HG03457 (cell line): ENCODE results near the gene TOM1L1.

ENCODE experiments used
- ATAC-seq: cut with Tn5 transposase; IDR thresholded peaks from one replicate; pipeline ENCODE4 v1.9.1; 2021; ENCODE audit warnings: moderate number of reproducible peaks; ENCODE audit not compliant: unreplicated experiment

TOM1L1 gene

GRCh38 chr17:54985476-54985875 is 84.8 kb downstream of the TOM1L1 start:
- no peak for ATAC-seq

DNA sequence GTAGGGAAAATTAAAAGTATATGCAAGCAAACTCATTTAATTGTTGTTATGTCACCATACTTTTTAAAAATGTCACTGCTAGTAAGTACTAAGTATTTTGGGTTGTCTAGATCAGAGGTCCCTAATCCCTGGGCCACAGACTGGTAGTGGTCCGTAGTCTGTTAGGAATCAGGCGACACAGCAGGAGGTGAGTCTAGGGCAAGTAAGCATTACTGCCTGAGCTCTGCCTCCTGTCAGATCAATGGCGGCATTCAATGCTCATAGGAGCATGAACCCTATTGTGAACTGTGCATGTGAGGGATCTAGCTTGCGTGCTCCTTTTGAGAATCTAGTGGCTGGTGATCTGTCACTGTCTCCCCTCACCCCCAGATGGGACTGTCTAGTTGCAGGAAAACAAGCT is 89.5 kb downstream of the TOM1L1 start:
- ATAC-seq: no peak

GRCh38 chr17:54991567-54991966 is 90.9 kb downstream of the TOM1L1 start:
- ATAC-seq: no peak

GRCh38 chr17:54992797-54993639 is 92.4 kb downstream of the TOM1L1 start:
- ATAC-seq: peak; percentile 61

DNA sequence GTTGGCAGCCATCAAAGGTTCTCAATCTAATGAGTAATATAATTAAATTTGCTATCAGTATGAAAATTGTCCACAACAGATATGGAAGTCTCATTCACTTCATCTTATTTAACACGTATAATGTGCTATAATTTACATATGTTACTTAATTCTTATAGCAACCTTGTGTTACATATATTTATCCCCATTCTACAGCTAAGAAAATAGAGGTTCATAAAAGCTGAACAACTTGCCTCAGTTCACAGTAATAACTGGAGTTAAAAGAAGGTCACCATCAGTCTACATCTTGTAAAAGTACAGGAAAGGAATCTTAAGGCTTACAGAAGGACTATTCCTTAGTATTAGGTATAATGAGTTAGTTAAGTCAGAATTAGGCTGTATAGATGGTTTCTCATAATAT is 95.8 kb downstream of the TOM1L1 start:
- ATAC-seq: no peak

GRCh38 chr17:55002458-55002857 is 101.8 kb downstream of the TOM1L1 start:
- ATAC-seq: no peak

GRCh38 chr17:55004484-55004883 is 103.8 kb downstream of the TOM1L1 start:
- no peak for ATAC-seq

- no peak for ATAC-seq
Measured at GRCh38 chr17:55005520-55005919, 104.9 kb downstream of the TOM1L1 start.
